Coronary artery (tissue), 2 donors: ENCODE results near the gene RAD51B.
A peak's percentile ranks its signal among the peaks of the same experiment; 100 is the strongest.
"Not testable (repeated sequence)": the region's sequence is repeated elsewhere in the genome, so short reads cannot be mapped to it uniquely, and the experiment has no call there.

ENCODE experiments used
- DNase-seq: peaks from one replicate; pipeline ENCODE4 v3.0.0-alpha.2; 2017; ENCODE audit warnings: low spot score
- H3K27ac ChIP-seq, 2 donors: fragments of 200-600 bp; sonication (generic); one replicate each; pipeline ENCODE4 v1.5.1; 2016 to 2019
- H3K4me3 ChIP-seq: fragments of 200-600 bp; sonication (generic); 2 replicates; pipeline ENCODE4 v1.5.1; 2016; ENCODE audit warnings: mild to moderate bottlenecking, moderate library complexity
- CTCF ChIP-seq: fragments of 200-600 bp; sonication (generic); IDR thresholded peaks from one replicate; pipeline ENCODE4 v1.5.1; 2019; ENCODE audit warnings: antibody characterized with exemption

Gene RAD51B

GRCh38 chr14:68297876-68298468 is 478.4 kb downstream of the RAD51B start:
- no peak for DNase-seq
- Histone ChIP-seq H3K27ac (peak overlapping the region in 1 of 2 donors; percentile 5), H3K4me3 (no peak overlapping the region)
- TF ChIP-seq CTCF: no peak

- no peak overlapping the region for H3K4me3 ChIP-seq
- no peak for TF ChIP-seq CTCF
- no peak overlapping the region for H3K27ac ChIP-seq
- no peak for DNase-seq
Observed at GRCh38 chr14:68300608-68301007, 481.0 kb downstream of the RAD51B start.

GRCh38 chr14:68301219-68301618 is 481.6 kb downstream of the RAD51B start:
- Histone ChIP-seq H3K4me3 (no peak overlapping the region), H3K27ac (no peak overlapping the region)
- no peak for TF ChIP-seq CTCF
- no peak for DNase-seq

- not testable (repeated sequence) for DNase-seq, H3K4me3 ChIP-seq, H3K27ac ChIP-seq
Observed at GRCh38 chr14:68302938-68303337, 483.4 kb downstream of the RAD51B start.

- Histone ChIP-seq H3K27ac (peak overlapping the region in 1 of 2 donors; percentile 18), H3K4me3 (no peak overlapping the region)
- no peak for TF ChIP-seq CTCF
- no peak for DNase-seq
Observed at GRCh38 chr14:68305738-68306137, 486.2 kb downstream of the RAD51B start.

- H3K27ac ChIP-seq: peak overlapping the region in 1 of 2 donors; percentile 25
- no peak for DNase-seq
- no peak for TF ChIP-seq CTCF
- H3K4me3 ChIP-seq: no peak overlapping the region
Observed at GRCh38 chr14:68306265-68306933, 486.8 kb downstream of the RAD51B start.

- Histone ChIP-seq H3K4me3 (no peak overlapping the region), H3K27ac (peak overlapping the region; percentile 84)
- no peak for DNase-seq
- TF ChIP-seq CTCF: no peak
Observed at GRCh38 chr14:68306934-68307789, 487.6 kb downstream of the RAD51B start.
